Neural cell (in vitro differentiated cells): ENCODE measurements around the gene NIPBL.

ENCODE experiments used
- EP300 ChIP-seq: fragments of 450-650 bp; conservative IDR thresholded peaks from 2 replicates; pipeline ENCODE4 v1.6.1; 2014; ENCODE audit warnings: antibody characterized with exemption, mild to moderate bottlenecking, moderate library complexity; ENCODE audit not compliant: poor library complexity, severe bottlenecking
- EZH2 ChIP-seq: fragments of 200-600, 300-800 bp; shearing (Covaris generic), sonication (generic); IDR thresholded peaks from 2 replicates; pipeline ENCODE4 v1.6.1; 2014; ENCODE audit warnings: antibody characterized with exemption, low read length, borderline replicate concordance, mild to moderate bottlenecking; ENCODE audit not compliant: insufficient read depth, poor library complexity, severe bottlenecking
- MXI1 ChIP-seq: fragments of 450-650 bp; conservative IDR thresholded peaks from 2 replicates; pipeline ENCODE4 v1.6.1; 2014; ENCODE audit warnings: antibody characterized with exemption, mild to moderate bottlenecking; ENCODE audit not compliant: poor library complexity, severe bottlenecking
- POLR2AphosphoS5 ChIP-seq: IDR thresholded peaks from 2 replicates; pipeline ENCODE4 v1.6.1; 2012
- RAD21 ChIP-seq: fragments of 450-650 bp; conservative IDR thresholded peaks from 2 replicates; pipeline ENCODE4 v1.6.1; 2014; ENCODE audit warnings: antibody characterized with exemption, mild to moderate bottlenecking, moderate library complexity
- SMC3 ChIP-seq: fragments of 450-650 bp; conservative IDR thresholded peaks from 2 replicates; pipeline ENCODE4 v1.6.1; 2014; ENCODE audit warnings: antibody characterized with exemption, mild to moderate bottlenecking, moderate library complexity; ENCODE audit not compliant: poor library complexity
- TAF1 ChIP-seq: IDR thresholded peaks from 2 replicates; pipeline ENCODE4 v1.6.1; 2012; ENCODE audit warnings: low read depth
- TF ChIP-seq, protein P1 (sequence below): fragments of 450-650 bp; IDR thresholded peaks from 2 replicates; pipeline ENCODE4 v1.5.1; 2014; ENCODE audit warnings: antibody characterized with exemption, mild to moderate bottlenecking, moderate library complexity; ENCODE audit not compliant: poor library complexity, severe bottlenecking
- TF ChIP-seq, protein P2 (sequence below): IDR thresholded peaks from 2 replicates; pipeline ENCODE4 v1.6.1; 2012; ENCODE audit warnings: borderline replicate concordance

DNA sequence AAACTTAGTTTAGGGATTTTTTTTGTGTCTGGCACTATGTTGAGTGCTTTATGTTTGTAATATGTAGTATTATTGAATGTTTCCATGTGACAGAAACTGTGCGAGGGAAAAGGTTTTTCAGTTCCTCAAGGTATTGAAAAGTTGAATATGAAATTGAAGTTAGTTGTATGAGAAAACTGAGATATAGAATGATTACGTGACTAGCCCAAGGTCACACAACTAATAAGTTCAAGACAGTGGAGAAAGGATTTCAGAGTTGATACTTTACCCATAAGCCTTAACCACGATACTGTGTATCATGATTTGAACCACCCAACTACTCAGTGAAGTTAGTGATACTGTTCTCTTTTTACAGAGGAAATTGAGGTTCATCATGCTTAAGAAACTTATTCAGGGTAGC is 5.7 kb downstream of the NIPBL start:
- TF ChIP-seq, protein P1, sequence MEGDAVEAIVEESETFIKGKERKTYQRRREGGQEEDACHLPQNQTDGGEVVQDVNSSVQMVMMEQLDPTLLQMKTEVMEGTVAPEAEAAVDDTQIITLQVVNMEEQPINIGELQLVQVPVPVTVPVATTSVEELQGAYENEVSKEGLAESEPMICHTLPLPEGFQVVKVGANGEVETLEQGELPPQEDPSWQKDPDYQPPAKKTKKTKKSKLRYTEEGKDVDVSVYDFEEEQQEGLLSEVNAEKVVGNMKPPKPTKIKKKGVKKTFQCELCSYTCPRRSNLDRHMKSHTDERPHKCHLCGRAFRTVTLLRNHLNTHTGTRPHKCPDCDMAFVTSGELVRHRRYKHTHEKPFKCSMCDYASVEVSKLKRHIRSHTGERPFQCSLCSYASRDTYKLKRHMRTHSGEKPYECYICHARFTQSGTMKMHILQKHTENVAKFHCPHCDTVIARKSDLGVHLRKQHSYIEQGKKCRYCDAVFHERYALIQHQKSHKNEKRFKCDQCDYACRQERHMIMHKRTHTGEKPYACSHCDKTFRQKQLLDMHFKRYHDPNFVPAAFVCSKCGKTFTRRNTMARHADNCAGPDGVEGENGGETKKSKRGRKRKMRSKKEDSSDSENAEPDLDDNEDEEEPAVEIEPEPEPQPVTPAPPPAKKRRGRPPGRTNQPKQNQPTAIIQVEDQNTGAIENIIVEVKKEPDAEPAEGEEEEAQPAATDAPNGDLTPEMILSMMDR, result no peak
- TF ChIP-seq TAF1 (no peak), RAD21 (no peak), EP300 (no peak), POLR2AphosphoS5 (no peak), EZH2 (no peak), SMC3 (no peak), MXI1 (no peak)
- TF ChIP-seq, protein P2, sequence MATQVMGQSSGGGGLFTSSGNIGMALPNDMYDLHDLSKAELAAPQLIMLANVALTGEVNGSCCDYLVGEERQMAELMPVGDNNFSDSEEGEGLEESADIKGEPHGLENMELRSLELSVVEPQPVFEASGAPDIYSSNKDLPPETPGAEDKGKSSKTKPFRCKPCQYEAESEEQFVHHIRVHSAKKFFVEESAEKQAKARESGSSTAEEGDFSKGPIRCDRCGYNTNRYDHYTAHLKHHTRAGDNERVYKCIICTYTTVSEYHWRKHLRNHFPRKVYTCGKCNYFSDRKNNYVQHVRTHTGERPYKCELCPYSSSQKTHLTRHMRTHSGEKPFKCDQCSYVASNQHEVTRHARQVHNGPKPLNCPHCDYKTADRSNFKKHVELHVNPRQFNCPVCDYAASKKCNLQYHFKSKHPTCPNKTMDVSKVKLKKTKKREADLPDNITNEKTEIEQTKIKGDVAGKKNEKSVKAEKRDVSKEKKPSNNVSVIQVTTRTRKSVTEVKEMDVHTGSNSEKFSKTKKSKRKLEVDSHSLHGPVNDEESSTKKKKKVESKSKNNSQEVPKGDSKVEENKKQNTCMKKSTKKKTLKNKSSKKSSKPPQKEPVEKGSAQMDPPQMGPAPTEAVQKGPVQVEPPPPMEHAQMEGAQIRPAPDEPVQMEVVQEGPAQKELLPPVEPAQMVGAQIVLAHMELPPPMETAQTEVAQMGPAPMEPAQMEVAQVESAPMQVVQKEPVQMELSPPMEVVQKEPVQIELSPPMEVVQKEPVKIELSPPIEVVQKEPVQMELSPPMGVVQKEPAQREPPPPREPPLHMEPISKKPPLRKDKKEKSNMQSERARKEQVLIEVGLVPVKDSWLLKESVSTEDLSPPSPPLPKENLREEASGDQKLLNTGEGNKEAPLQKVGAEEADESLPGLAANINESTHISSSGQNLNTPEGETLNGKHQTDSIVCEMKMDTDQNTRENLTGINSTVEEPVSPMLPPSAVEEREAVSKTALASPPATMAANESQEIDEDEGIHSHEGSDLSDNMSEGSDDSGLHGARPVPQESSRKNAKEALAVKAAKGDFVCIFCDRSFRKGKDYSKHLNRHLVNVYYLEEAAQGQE, result no peak
